Testis (tissue), 2 donors: Measurements from ENCODE around the gene KDM7A.
A peak's percentile ranks its signal among the peaks of the same experiment; 100 is the strongest.

Source experiments
- POLR2A ChIP-seq: fragments of 450-650 bp; IDR thresholded peaks from one replicate; pipeline ENCODE4 v1.6.1; 2017; ENCODE audit warnings: antibody characterized with exemption, mild to moderate bottlenecking, moderate library complexity
- TF ChIP-seq, protein P1 (sequence below), 3 experiments: fragments of 450-650 bp in 2 of 3; fragments of 200-600 bp in 1 of 3; sonication (generic) in 1 of 3; IDR thresholded peaks; one replicate each; pipeline ENCODE4 v1.5.1; 2016 to 2019; ENCODE audit warnings: antibody characterized with exemption in 3 of 3, mild to moderate bottlenecking in 2 of 3, moderate library complexity in 1 of 3

DNA sequence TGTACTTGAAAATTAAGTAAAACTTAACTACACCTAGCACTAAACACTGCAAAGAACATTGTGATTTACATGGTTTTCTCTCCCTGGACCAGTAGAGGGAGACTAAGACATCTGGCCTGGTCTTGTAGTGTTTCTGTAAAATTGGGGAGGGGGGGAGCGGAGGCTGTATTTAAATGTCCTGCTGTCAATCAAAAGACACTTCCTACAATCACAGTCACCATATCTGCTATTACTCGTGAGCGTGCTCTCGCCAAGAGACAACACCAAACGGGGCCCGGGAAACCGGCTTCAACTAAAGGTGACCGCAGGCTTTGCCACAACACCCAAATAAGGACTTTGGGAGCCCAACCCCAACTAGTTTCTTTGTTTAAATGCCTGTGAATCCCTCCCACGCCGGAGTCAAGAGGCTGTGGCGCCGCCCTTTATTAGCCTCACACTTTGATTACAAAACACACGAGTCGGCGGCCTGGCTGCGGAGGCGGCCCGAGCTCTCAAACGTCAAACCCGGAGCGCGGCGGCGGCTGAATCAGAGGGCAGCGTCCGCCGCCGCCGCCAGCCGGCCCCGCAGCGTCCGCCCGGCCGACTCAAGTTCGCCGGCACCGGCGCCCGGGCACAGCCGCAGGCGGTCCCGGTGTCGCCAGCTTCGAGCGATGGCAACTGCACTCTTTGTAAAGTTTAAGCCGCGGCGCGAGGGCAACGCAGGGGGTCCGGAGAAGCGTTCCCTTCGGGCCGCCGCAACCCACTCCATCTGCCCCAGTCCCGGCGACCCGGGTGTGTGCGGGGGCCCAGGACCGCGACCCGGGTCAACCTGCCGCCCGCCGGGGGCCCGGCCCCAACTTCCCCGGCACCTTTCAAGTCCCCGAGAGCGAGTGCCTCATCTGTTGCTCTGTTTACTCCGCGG, 1.3 kb downstream of the KDM7A start:
- TF ChIP-seq, protein P1, sequence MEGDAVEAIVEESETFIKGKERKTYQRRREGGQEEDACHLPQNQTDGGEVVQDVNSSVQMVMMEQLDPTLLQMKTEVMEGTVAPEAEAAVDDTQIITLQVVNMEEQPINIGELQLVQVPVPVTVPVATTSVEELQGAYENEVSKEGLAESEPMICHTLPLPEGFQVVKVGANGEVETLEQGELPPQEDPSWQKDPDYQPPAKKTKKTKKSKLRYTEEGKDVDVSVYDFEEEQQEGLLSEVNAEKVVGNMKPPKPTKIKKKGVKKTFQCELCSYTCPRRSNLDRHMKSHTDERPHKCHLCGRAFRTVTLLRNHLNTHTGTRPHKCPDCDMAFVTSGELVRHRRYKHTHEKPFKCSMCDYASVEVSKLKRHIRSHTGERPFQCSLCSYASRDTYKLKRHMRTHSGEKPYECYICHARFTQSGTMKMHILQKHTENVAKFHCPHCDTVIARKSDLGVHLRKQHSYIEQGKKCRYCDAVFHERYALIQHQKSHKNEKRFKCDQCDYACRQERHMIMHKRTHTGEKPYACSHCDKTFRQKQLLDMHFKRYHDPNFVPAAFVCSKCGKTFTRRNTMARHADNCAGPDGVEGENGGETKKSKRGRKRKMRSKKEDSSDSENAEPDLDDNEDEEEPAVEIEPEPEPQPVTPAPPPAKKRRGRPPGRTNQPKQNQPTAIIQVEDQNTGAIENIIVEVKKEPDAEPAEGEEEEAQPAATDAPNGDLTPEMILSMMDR (IDR thresholded peaks at IDR 0.05): peak; percentile 74 to 91 (median 85)
- no peak for TF ChIP-seq POLR2A
